ENCODE data around the gene AK8.

Gene AK8

GRCh38 chr9:132857616-132858342 is 20.3 kb downstream of the AK8 start:
- no peak for FAIRE-seq
- DNase-seq (ENCODE audit: insufficient read length, low spot score): peak; percentile 82
- TF ChIP-seq POLR2A (IDR thresholded peaks at IDR 0.05; ENCODE audit: low read depth, low read length): no peak

GRCh38 chr9:132857031-132857430 is 21.1 kb downstream of the AK8 start:
- no peak for DNase-seq (ENCODE audit: insufficient read length, low spot score)
- no peak for TF ChIP-seq POLR2A (IDR thresholded peaks at IDR 0.05; ENCODE audit: low read depth, low read length)
- no peak for FAIRE-seq

- TF ChIP-seq POLR2A (IDR thresholded peaks at IDR 0.05; ENCODE audit: low read depth, low read length): no peak
- DNase-seq (ENCODE audit: insufficient read length, low spot score): no peak
Measured at GRCh38 chr9:132855904-132856303, 22.2 kb downstream of the AK8 start.

GRCh38 chr9:132854832-132855231 is 23.3 kb downstream of the AK8 start:
- no peak for FAIRE-seq
- TF ChIP-seq POLR2A (IDR thresholded peaks at IDR 0.05; ENCODE audit: low read depth, low read length): no peak
- DNase-seq (ENCODE audit: insufficient read length, low spot score): no peak

More at GRCh38 chr9:132855904-132856303, 22.2 kb downstream of the AK8 start:
- FAIRE-seq: no peak

GRCh38 chr9:132853482-132853881 is 24.6 kb downstream of the AK8 start:
- DNase-seq (ENCODE audit: insufficient read length, low spot score) (no peak), FAIRE-seq (no peak)
- no peak for TF ChIP-seq POLR2A (IDR thresholded peaks at IDR 0.05; ENCODE audit: low read depth, low read length)

GRCh38 chr9:132849185-132849706 is 28.8 kb downstream of the AK8 start:
- FAIRE-seq: no peak
- DNase-seq (ENCODE audit: insufficient read length, low spot score): no peak
- TF ChIP-seq POLR2A (IDR thresholded peaks at IDR 0.05; ENCODE audit: low read depth, low read length): no peak

- FAIRE-seq: no peak
- no peak for TF ChIP-seq POLR2A (IDR thresholded peaks at IDR 0.05; ENCODE audit: low read depth, low read length)
- no peak for DNase-seq (ENCODE audit: insufficient read length, low spot score)
Measured at GRCh38 chr9:132846918-132847515, 31.1 kb downstream of the AK8 start.

GRCh38 chr9:132846109-132846917 is 31.8 kb downstream of the AK8 start:
- DNase-seq (ENCODE audit: insufficient read length, low spot score) (no peak), FAIRE-seq (no peak)
- no peak for TF ChIP-seq POLR2A (IDR thresholded peaks at IDR 0.05; ENCODE audit: low read depth, low read length)

GRCh38 chr9:132842124-132843044 is 35.7 kb downstream of the AK8 start:
- DNase-seq (ENCODE audit: insufficient read length, low spot score) (no peak), FAIRE-seq (no peak)
- no peak for TF ChIP-seq POLR2A (IDR thresholded peaks at IDR 0.05; ENCODE audit: low read depth, low read length)

- FAIRE-seq (no peak), DNase-seq (ENCODE audit: insufficient read length, low spot score) (no peak)
- TF ChIP-seq POLR2A (IDR thresholded peaks at IDR 0.05; ENCODE audit: low read depth, low read length): no peak
Measured at GRCh38 chr9:132840980-132841379, 37.1 kb downstream of the AK8 start.

GRCh38 chr9:132838291-132838690 is 39.8 kb downstream of the AK8 start:
- FAIRE-seq: no peak
- no peak for TF ChIP-seq POLR2A (IDR thresholded peaks at IDR 0.05; ENCODE audit: low read depth, low read length)
- DNase-seq (ENCODE audit: insufficient read length, low spot score): no peak

GRCh38 chr9:132837501-132838286 is 40.4 kb downstream of the AK8 start:
- DNase-seq (ENCODE audit: insufficient read length, low spot score) (no peak), FAIRE-seq (no peak)
- no peak for TF ChIP-seq POLR2A (IDR thresholded peaks at IDR 0.05; ENCODE audit: low read depth, low read length)

Data from H54 (cell line).